Stimulated activated CD4-positive, alpha-beta T cell treated with anti-CD3 and anti-CD28 coated beads, Interleukin-12 subunit alpha, Interleukin-12 subunit beta, amount 100 ng/mL, for 4 hours (primary cell): Measurements from ENCODE around the gene STX10.
"Not testable (repeated sequence)": the region's sequence is repeated elsewhere in the genome, so short reads cannot be mapped to it uniquely, and the experiment has no call there.

ENCODE experiments used
- DNase-seq: peaks from one replicate; pipeline ENCODE4 v3.0.0-alpha.2; 2020

STX10 gene, protein sequence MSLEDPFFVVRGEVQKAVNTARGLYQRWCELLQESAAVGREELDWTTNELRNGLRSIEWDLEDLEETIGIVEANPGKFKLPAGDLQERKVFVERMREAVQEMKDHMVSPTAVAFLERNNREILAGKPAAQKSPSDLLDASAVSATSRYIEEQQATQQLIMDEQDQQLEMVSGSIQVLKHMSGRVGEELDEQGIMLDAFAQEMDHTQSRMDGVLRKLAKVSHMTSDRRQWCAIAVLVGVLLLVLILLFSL

GRCh38 chr19:13150187-13150930 is at the start of gene STX10, which contains the start of gene IER2:
TSS of gene STX10 (minus strand) at chr19:13150375. CDS start at chr19:13150173, 202 bp downstream.
TSS of gene IER2 (plus strand) at chr19:13150411. CDS start at chr19:13153187, 2,776 bp downstream.
- DNase-seq, result peak; percentile 90

- DNase-seq, result no peak
These were observed 48.5 kb upstream of the STX10 start for GRCh38 chr19:13198634-13199033.

DNA sequence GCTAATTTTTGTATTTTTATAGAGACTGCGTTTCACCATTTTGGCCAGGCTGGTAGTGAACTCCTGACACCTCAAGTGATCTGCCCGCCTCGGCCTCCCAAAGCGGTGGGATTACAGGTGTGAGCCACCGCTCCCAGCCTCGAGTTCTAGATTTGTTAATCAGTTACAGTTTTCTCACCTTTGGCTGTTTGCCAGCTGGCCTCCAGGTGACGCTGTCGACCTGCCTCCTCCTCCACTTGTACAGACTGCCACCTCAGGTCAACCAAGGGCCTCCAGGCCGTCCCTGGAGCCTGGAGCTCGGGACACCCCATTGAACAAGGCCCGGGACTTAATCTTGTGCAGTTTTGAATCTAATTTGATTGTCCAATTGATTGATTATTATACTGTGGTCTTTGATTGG is 45.5 kb upstream of the STX10 start:
- DNase-seq, result peak; percentile 56

DNA sequence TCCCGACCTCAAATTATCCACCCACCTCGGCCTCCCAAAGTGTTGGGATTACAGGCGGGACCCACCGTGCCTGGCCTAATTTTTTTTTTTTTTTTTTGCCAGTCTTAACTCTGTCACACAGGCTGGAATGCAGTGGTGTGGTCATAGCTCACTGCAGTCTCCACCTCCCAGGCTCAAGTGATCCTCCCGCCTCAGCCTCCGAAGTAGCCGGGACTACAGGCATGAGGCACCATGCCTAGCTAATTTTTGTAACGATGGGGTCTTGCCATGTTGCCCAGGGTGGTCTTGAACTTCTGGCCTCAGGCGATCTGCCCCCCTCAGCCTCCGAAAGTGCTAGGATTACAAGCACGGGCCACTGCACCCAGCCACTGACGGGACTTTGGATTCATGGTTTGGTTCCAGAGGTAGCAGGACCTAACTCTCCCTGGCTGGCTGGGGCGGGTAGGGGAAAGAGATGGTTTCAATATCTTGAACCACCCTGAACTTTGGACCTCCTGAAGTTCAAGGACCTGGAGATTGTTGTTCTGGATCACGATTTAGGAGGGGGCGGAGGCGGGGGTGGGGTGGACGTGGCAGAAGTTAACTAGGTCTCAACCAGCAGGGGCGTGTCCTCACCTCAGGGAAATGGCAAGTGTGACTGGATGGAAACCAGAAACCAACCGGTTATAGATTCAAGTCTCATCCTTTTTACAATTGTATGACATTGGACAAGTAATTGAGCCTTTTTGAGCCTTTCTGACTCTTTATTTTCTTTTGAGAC is 40.8 kb upstream of the STX10 start:
- DNase-seq, result no peak

- no peak for DNase-seq
These were observed 39.4 kb upstream of the STX10 start for GRCh38 chr19:13189600-13189999.

DNA sequence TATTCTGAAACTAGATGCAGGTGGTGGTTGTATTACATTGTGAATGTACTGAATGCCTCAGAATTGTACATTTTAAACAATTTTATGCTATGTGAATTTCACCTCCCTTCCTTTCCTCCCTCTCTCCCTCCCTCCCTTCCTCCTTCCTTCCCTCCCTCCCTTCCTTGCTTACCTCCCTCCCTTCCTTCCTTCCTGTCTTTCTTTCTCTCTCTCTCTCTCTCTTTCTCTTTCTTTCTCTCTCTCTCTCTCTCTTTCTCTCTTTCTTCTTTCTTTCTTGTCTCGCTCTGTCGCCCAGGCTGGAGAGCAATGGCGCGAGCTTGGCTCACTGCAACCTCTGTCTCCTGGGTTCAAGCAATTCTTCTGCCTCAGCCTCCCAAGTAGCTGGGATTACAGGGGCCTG is 37.2 kb upstream of the STX10 start:
- no peak for DNase-seq

- DNase-seq, result not testable (repeated sequence)
These were observed 36.5 kb upstream of the STX10 start for GRCh38 chr19:13186688-13187087.

GRCh38 chr19:13185763-13186657 is 35.8 kb upstream of the STX10 start:
- not testable (repeated sequence) for DNase-seq

DNA sequence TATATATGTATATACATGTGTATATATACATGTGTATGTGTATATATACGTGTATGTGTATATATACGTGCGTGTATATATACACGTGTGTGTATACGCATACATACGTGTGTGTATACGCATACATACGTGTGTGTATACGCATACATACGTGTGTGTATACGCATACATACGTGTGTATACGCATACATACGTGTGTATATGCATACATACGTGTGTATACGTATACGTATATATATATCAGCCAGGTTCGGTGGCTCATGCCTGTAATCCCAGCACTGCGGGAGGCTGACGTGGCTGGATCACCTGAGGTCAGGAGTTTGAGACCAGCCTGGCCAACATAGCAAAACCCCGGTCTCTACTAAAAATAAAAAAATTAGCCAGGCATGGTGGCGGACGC is 34.8 kb upstream of the STX10 start:
- DNase-seq, result not testable (repeated sequence)

- no peak for DNase-seq
These were observed 31.7 kb upstream of the STX10 start for GRCh38 chr19:13181747-13182388.

DNA sequence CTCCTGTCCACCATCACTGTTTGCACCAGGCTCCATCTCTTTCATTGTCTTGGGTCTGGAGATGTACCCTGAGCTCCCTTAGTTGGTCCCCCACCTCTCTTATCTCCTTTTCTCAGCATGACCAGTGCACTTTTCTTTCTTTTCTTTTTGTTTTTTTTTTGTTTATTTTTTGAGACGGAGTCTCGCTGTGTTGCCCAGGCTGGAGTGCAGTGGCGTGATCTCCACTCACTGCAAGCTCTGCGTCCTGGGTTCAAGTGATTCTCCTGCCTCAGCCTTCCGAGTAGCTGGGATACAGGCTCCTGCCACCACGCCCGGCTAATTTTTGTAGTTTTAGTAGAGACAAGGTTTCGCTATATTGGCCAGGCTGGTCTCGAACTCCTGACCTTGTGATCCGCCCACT is 28.1 kb upstream of the STX10 start:
- DNase-seq, result not testable (repeated sequence)

DNA sequence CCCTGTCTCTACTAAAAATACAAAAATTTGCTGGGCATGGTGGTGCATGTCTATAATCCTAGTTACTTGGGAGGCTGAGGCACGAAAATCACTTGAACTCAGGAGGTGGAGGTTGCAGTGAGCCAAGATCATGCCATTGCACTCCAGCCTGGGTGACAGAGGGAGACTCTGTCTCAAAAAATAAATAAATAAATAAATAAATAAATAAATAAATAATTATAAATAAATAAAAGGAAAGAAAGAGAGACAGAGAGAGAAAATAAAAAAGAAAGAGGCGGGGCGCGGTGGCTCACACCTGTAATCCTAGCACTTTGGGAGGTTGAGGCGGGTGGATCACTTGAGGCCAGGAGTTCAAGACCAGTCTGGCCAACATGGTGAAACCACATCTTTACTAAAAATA is 27.4 kb upstream of the STX10 start:
- not testable (repeated sequence) for DNase-seq

DNA sequence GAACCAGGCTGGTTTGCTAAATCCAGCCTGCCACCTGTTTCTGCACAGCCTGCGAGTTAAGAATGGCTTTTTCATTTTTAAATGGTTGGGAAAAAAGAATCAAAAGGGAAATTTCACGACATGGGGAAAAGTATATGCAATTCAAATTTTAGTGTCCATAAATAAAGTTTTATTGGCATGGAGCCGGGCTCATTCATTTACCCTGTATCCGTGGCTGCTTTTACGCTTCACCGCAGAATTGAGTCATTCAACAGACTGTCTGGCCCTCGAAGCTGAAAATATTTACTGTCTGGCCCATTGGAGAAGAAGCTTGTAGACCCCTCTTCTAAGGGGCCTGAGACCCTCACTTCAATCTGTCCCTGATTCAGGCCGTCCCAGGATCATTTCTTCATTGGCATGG is 26.2 kb upstream of the STX10 start:
- DNase-seq, result no peak

GRCh38 chr19:13173139-13173737 is 23.1 kb upstream of the STX10 start:
- DNase-seq, result no peak

DNA sequence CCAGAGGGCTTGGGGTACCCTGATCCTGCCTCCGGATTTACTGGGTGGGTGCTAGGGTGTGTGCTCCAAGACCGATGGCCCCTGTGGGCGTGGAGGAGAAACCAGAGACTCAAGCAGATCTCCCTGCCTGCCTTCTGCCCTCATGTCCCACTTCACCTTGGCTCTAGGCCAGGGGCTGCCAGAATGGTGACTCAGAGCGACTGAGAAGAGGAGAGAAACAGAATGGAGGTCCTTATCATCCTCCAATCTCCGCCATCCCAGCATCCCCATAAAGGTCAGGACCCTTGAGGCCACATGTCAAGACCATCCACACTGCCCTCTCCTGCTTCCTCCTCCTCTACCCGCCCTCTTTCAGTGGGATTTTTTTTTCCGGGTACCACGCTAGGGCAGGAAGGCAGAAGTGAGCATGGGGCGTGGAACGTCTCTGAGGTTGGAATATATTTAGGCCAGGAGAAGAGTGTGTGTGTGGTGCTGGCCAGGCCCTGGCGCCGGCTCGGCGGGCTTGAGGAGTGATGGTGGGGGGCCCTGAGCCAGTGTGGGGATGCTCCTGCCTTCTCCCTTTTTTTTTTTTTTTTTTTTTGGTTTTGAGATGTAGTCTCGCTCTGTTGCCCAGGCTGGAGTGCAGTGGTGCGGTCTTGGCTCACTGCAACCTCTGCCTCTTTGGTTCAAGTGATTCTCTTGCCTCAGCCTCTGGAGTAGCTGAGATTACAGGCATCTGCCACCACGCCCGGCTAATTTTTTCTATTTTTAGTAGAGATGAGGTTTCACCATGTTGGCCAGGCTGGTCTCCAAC is 22.4 kb upstream of the STX10 start:
- peak; percentile 73 for DNase-seq

GRCh38 chr19:13171146-13171545 is 21.0 kb upstream of the STX10 start:
- no peak for DNase-seq

DNA sequence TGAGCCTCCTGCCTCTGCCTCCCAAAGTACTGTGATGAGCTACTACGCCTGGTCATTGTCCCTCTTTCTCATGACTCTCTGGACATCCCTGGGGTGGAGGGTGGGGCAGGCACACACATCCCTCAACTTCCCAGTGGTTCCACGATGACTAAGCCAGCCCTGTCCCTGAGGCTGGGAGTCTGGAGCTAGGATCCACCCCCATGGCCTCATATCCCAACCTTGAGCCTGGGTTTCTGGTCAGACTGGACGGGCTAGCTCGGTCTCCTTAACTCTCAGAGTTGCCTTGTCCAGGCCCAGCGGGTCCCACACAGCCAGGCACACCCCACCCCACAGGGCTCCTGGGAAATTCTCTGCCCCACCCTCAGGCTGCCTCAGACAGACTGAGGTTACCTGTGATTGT is 19.6 kb upstream of the STX10 start:
- DNase-seq, result no peak

DNA sequence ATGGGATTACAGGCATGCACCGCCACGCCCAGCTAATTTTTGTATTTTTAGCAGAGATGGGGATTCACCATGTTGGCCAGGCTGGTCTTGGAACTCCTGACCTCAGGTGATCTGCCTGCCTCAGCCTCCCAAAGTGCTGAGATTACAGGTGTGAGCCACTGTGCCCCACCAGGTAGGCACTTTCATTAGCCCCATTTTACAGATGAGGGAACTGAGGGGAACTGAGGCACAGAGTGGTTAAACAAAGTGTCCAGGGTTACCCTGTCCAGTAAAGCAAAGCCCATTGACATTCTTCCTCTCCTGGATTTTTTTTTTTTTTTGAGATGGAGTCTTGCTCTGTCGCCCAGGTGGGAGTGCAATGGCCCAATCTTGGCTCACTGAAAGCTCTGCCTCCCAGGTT is 16.0 kb upstream of the STX10 start:
- DNase-seq, result not testable (repeated sequence)

DNA sequence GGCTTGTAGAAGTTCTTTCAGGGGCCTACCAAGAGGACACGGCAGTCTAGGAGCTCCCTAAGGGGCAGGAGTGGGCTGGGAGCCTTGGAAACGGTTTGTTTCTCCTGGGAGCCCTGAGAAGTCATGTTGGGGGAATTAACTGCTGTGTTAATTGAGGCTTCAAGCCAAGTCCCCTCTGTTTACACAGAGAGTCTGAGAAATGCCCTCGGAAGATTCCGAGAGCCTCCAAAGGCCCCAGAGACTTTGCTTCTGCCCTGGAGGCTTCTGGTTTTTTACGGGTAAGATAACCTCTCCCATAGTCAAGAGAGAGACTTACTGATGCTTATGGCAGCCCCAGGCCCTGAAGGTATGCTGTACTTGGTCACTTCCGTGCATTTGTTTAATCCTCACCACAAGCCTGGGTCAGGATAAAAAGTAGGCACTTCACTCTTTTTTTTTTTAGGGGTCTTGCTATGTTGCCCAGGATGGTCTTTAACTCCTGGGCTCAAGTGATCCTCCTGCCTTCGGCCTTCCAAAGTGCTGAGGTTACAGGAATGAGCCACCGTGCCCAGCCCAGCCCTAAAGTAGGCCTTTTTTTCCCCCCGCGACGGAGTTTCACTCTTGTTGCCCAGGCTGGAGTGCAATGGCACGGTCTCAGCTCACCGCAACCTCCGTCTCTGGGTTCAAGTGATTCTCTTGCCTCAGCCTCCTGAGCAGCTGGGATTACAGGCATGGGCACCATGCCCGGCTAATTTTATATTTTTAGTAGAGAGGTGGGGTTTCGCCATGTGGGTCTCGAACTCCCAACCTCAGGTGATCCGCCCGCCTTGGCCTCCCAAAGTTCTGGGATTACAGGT is 15.2 kb upstream of the STX10 start:
- no peak for DNase-seq
